Ovary (tissue), 3 donors: Measurements from ENCODE around the gene AURKB.

Source experiments
- CTCF ChIP-seq, 3 donors: fragments of 450-650 bp in 2 of 3; fragments of 200-600 bp in 1 of 3; IDR thresholded peaks; one replicate each; pipeline versions ENCODE4 v1.5.1 to v1.8.0; 2016 to 2022; ENCODE audit warnings: antibody characterized with exemption in 3 of 3, mild to moderate bottlenecking in 1 of 3
- EP300 ChIP-seq: sonication (generic); formaldehyde crosslinking; IDR thresholded peaks from one replicate; pipeline ENCODE4 v1.6.1; 2017; ENCODE audit warnings: antibody characterized with exemption
- POLR2A ChIP-seq: fragments of 450-650 bp; IDR thresholded peaks from one replicate; pipeline ENCODE4 v1.6.1; 2017; ENCODE audit warnings: antibody characterized with exemption, mild to moderate bottlenecking, moderate library complexity
- donor health status: DM: no; HTN: no; CAD: no.

GRCh38 chr17:8255499-8255898 lies 45.1 kb upstream of the AURKB start:
- TF ChIP-seq CTCF (IDR thresholded peaks at IDR 0.05) (no peak), EP300 (no peak), POLR2A (no peak)
